NB4 (cell line): ENCODE measurements around the gene SKOR2.

ENCODE experiments used
- CTCF ChIP-seq: IDR thresholded peaks from one replicate; pipeline ENCODE4 v1.5.1; 2012; ENCODE audit warnings: low read depth, low read length
- MYC ChIP-seq: IDR thresholded peaks from 2 replicates; pipeline ENCODE4 v1.6.1; 2011; ENCODE audit warnings: low read depth, low read length
- POLR2A ChIP-seq: IDR thresholded peaks from 2 replicates; pipeline ENCODE4 v1.6.1; 2011; ENCODE audit warnings: mild to moderate bottlenecking; ENCODE audit not compliant: insufficient read length; ENCODE audit errors: extremely low read depth
- TF ChIP-seq, protein P1 (sequence below): IDR thresholded peaks from 2 replicates; pipeline ENCODE4 v1.6.1; 2011; ENCODE audit warnings: low read depth, low read length

- TF ChIP-seq CTCF: no peak
- no peak for TF ChIP-seq POLR2A
- no peak for TF ChIP-seq MYC
- TF ChIP-seq, protein P1, sequence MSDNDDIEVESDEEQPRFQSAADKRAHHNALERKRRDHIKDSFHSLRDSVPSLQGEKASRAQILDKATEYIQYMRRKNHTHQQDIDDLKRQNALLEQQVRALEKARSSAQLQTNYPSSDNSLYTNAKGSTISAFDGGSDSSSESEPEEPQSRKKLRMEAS: no peak
Measured at GRCh38 chr18:47248604-47249313, 2.7 kb downstream of the SKOR2 start.
